ENCODE data around the gene NPPB. TPM values are rescaled to one million over a fixed set of nuclear protein-coding genes. Genes with fewer than 3 reads are reported as not detected.

The NPPB gene
- polyA plus RNA-seq, 1 experiment = 0.38 TPM

DNA sequence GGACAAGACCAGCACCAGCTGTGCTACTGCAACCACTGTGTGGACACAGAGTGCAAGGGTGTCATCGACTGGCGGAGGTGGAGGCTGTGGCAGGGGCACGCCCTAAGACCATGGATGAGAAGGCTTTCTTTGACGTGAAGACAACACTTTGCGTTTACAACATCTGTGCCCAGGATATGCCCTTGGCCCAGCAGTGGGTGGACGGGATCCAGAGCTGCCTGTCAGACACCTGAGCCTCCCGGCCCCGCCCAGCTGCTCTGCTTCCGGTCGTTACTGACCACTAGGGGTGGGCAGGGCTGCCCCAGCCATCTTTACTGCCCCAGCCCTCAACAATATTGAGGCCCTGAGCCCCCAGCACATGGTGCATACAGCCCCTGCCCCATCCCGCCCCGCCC is 21.4 kb upstream of the NPPB start:
- Histone ChIP-seq H3K4me3 (ENCODE audit: low read depth, low read length) (no peak overlapping the region), H3K36me3 (ENCODE audit: control insufficient read depth, insufficient read depth, low read length) (no peaks in the 10 kb centered on the region), H3K27me3 (ENCODE audit: control insufficient read depth, insufficient read depth, low read length) (peaks cover 2% of the 10 kb centered on the region; the same call in 1 of the 2 replicates)
- ChIA-PET CTCF (interaction anchor here (1.2 kb wide), 1 partner anchor 13 kb away, joined by 4 read pairs; no protein-coding TSS in a partner anchor), POLR2A (no interaction called here)
- DNase-seq (ENCODE audit: low read depth) = no peak
- TF ChIP-seq, protein P1, sequence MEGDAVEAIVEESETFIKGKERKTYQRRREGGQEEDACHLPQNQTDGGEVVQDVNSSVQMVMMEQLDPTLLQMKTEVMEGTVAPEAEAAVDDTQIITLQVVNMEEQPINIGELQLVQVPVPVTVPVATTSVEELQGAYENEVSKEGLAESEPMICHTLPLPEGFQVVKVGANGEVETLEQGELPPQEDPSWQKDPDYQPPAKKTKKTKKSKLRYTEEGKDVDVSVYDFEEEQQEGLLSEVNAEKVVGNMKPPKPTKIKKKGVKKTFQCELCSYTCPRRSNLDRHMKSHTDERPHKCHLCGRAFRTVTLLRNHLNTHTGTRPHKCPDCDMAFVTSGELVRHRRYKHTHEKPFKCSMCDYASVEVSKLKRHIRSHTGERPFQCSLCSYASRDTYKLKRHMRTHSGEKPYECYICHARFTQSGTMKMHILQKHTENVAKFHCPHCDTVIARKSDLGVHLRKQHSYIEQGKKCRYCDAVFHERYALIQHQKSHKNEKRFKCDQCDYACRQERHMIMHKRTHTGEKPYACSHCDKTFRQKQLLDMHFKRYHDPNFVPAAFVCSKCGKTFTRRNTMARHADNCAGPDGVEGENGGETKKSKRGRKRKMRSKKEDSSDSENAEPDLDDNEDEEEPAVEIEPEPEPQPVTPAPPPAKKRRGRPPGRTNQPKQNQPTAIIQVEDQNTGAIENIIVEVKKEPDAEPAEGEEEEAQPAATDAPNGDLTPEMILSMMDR (IDR thresholded peaks at IDR 0.05; ENCODE audit: insufficient read depth, low read depth, low read length) = no peak

DNA sequence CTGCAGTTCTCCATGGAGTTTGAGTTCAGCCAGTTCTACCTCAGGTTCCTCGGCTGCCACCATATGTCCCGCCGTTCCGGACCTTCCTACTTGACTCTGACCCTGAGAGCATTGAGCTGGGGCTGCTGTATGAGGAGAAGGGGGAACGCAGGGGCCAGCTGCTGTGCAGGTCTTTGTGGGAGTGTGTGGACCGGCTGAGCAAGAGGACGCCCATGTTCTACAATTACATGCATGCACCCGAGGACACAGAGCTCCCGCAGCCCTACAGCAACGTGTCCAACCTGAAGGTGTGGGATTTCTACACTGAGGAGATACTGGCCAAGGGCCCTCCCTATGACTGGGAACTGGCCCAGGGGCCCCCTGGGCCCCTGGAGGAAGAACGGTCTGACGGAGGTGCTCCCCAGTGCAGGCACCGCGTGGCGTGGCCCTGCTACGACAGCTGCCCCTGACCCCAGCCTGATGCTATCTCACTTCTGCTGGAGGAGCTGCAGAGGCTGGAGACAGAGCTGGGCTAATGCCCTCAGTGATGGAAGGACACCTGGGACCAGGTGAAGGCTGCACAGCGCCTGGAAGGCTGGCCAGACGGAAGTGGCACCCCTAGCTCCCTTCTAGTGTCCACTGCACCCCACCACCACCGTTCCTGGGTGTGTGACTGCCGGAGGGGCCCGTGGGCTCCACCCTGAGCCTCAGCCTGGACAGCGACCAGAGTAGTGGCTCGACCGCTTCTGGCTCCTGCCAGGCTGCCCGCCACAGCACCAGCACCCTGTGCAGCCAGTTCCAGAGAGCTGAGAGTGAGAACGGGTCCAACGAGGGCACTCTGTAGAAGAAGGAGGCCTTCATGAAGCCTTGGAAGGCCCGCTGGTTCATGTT is 20.8 kb upstream of the NPPB start:
- no peak for DNase-seq (ENCODE audit: low read depth)
- Histone ChIP-seq H3K36me3 (ENCODE audit: control insufficient read depth, insufficient read depth, low read length) (no peaks in the 10 kb centered on the region), H3K27me3 (ENCODE audit: control insufficient read depth, insufficient read depth, low read length) (peaks cover 2% of the 10 kb centered on the region; the same call in 1 of the 2 replicates), H3K4me3 (ENCODE audit: low read depth, low read length) (no peak overlapping the region)
- TF ChIP-seq, protein P1 (IDR thresholded peaks at IDR 0.05; ENCODE audit: insufficient read depth, low read depth, low read length) = no peak
- CTCF ChIA-PET = interaction anchor here (1.2 to 1.5 kb wide), 2 partner anchors 13 to 14 kb away, joined by 4 to 6 read pairs; no protein-coding TSS in a partner anchor
- POLR2A ChIA-PET = no interaction called here

DNA sequence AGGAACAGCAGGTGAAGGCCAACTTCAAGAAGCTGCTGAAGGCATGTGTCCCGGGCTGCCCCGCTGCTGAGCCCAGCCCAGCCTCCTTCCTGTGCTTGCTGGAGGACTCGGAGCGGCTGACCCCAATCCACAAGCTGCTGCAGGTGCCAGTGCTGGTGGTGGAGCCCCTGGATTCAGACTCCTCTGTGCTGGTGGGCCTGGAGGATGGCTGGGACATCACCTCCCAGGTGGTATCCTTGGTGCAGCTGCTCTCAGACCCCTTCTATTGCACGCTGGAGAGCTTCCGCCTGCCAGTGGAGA is 20.1 kb upstream of the NPPB start:
- TF ChIP-seq, protein P1 (IDR thresholded peaks at IDR 0.05; ENCODE audit: insufficient read depth, low read depth, low read length) = no peak
- CTCF ChIA-PET = interaction anchor here (1.5 kb wide), 1 partner anchor 14 kb away, joined by 6 read pairs; no protein-coding TSS in a partner anchor
- Histone ChIP-seq H3K4me3 (ENCODE audit: low read depth, low read length) (no peak overlapping the region), H3K36me3 (ENCODE audit: control insufficient read depth, insufficient read depth, low read length) (no peaks in the 10 kb centered on the region), H3K27me3 (ENCODE audit: control insufficient read depth, insufficient read depth, low read length) (peaks cover 4% of the 10 kb centered on the region; the same call in 1 of the 2 replicates)
- no peak for DNase-seq (ENCODE audit: low read depth)
- POLR2A ChIA-PET = no interaction called here

DNA sequence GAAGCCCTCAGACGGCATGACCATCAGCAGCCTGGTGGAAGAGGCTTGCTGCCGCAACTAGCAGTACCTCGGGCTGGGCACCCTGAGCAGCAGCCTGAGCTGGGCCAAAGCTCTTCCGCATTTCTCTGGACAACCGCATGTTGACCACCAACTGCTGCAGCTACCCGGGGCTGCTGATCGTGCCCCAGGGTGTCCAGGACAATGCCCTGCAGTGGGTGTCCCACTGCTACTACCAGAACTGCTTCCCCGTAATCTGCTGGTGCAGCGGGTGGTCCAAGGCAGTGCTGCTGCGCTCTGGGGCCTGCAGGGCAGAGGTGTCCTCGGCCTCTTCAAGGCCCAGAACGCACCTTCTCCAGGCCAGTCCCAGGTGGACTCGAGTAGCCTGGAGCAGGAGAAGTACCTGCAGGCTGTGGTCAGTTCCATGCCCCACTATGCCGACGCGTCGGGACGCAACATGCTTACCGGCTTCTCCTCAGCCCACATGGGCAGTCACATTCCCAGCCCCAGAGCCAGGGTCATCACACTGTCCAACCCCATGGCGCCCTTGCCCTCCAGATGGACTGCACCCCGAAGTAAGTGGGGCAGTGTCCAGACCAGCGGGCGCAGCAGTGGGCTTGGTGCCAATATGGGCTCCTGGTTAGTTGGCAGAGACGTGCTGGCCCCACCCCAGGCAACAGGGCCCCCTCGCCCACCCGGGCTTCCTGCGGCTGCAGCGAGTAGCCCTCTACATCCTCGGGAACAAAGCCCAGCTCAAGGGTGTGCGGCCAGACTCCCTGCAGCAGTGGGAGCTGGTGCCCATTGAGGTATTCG is 19.5 kb upstream of the NPPB start:
- no peaks in the 10 kb centered on the region for H3K36me3 ChIP-seq (ENCODE audit: control insufficient read depth, insufficient read depth, low read length)
- H3K4me3 ChIP-seq (ENCODE audit: low read depth, low read length) = no peak overlapping the region
- POLR2A ChIA-PET = no interaction called here
- CTCF ChIA-PET = interaction anchor here (1.0 to 1.5 kb wide), 2 partner anchors 14 kb away, joined by 3 to 6 read pairs; no protein-coding TSS in a partner anchor
- peaks cover 4% of the 10 kb centered on the region; the same call in 1 of the 2 replicates for H3K27me3 ChIP-seq (ENCODE audit: control insufficient read depth, insufficient read depth, low read length)
- TF ChIP-seq, protein P1 (IDR thresholded peaks at IDR 0.05; ENCODE audit: insufficient read depth, low read depth, low read length) = no peak
- no peak for DNase-seq (ENCODE audit: low read depth)

DNA sequence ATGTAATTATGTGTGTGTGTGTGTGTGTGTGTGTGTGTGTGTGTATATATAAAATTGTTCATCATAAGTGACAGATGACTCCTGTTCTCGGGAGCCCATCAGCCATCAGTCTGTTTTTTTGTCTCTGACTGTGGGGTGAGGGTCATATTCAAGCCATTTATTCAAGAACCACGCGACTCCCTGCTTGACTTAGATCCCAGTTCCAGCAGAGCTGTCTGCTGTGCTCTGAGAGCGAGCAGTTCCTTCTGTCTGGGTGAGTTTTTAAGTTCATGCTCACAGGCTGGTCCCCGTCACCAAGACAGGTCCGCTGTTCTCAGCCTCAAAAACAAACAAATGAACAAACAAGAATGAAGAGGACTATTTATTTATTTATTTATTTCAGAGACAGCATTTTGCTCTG is 18.3 kb upstream of the NPPB start:
- H3K36me3 ChIP-seq (ENCODE audit: control insufficient read depth, insufficient read depth, low read length) = no peaks in the 10 kb centered on the region
- TF ChIP-seq, protein P1 (IDR thresholded peaks at IDR 0.05; ENCODE audit: insufficient read depth, low read depth, low read length) = no peak
- peaks cover 7% of the 10 kb centered on the region; the same call in 1 of the 2 replicates for H3K27me3 ChIP-seq (ENCODE audit: control insufficient read depth, insufficient read depth, low read length)
- no peak for DNase-seq (ENCODE audit: low read depth)
- CTCF ChIA-PET = interaction anchor here (0.6 to 1.0 kb wide), 2 partner anchors 16 to 29 kb away, joined by 3 read pairs; no protein-coding TSS in a partner anchor
- no peak overlapping the region for H3K4me3 ChIP-seq (ENCODE audit: low read depth, low read length)
- POLR2A ChIA-PET = no interaction called here

All from BJ (cell line).